Measurements from ENCODE around the gene MED13.

MED13 gene

DNA sequence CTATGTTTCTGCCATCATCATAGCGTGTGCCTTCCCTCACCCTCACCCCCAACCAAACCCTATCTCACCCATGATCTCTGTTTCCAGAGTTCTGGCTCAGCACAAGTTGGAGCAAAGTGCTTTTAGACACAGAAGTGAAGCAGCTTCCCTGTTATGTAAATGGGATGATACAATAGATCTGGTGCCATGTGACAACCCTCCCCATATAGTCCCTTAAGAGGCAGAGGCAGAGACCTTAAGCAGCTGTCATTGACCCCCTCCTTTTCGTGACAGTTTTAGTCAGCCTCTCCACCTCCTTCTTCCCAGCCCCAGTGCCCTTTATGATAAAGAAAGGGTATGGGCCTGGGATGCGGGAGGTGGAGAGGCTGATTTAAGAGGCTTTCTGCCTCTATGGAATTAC lies 40.3 kb upstream of the MED13 start:
- Histone ChIP-seq H3K14ac (ENCODE audit: low read length) (no peak overlapping the region), H2AFZ (ENCODE audit: low read length) (no peak overlapping the region), H3K18ac (ENCODE audit: low read length) (no peak overlapping the region), H3K4ac (ENCODE audit: low read length) (no peak overlapping the region), H3K36me3 (replicated peaks in 1 of 2; ENCODE audit: control insufficient read depth in 2 of 2, insufficient read depth in 2 of 2, low read length in 2 of 2) (no peaks in the 10 kb centered on the region), H3K4me2 (ENCODE audit: insufficient read depth, low read length, poor library complexity, severe bottlenecking) (no peak overlapping the region), H3K9ac (ENCODE audit: low read depth, low read length, poor library complexity) (no peak overlapping the region), H2AK5ac (ENCODE audit: low read depth, low read length) (no peak overlapping the region), H2BK120ac (ENCODE audit: low read depth, low read length) (no peak overlapping the region), H3K27me3 (ENCODE audit: control insufficient read depth in 3 of 3, insufficient read depth in 3 of 3, low read depth in 1 of 3, low read length in 3 of 3) (no peaks in the 10 kb centered on the region), H2BK5ac (ENCODE audit: low read length) (no peak overlapping the region), H3K23ac (ENCODE audit: low read depth, low read length, poor library complexity) (no peak overlapping the region), H4K91ac (ENCODE audit: low read depth, low read length, poor library complexity) (no peak overlapping the region), H3K9me3 (replicated peaks in 1 of 2; ENCODE audit: control insufficient read depth in 2 of 2, insufficient read depth in 1 of 2, low read depth in 1 of 2, low read length in 2 of 2) (no peaks in the 10 kb centered on the region), H2BK15ac (ENCODE audit: low read length) (no peak overlapping the region), H3K4me1 (ENCODE audit: control insufficient read depth in 2 of 2, insufficient read depth in 1 of 2, low read depth in 1 of 2, low read length in 2 of 2) (no peaks in the 10 kb centered on the region), H3K27ac (replicated peaks; ENCODE audit: low read length) (no peak overlapping the region), H2BK12ac (ENCODE audit: low read length) (no peak overlapping the region), H4K8ac (ENCODE audit: low read depth, low read length) (no peak overlapping the region), H3K4me3 (ENCODE audit: low read length in 2 of 2) (no peak overlapping the region), H3K79me1 (ENCODE audit: low read depth, low read length) (no peaks in the 10 kb centered on the region)
- no CpG with 5 or more reads among the region's 3 CpGs for WGBS, 2 donors (ENCODE audit: extremely low coverage in 2 of 2, insufficient read length in 2 of 2, insufficient replicate concordance in 1 of 2)
- no peak for DNase-seq (ENCODE audit: low spot score)

DNA sequence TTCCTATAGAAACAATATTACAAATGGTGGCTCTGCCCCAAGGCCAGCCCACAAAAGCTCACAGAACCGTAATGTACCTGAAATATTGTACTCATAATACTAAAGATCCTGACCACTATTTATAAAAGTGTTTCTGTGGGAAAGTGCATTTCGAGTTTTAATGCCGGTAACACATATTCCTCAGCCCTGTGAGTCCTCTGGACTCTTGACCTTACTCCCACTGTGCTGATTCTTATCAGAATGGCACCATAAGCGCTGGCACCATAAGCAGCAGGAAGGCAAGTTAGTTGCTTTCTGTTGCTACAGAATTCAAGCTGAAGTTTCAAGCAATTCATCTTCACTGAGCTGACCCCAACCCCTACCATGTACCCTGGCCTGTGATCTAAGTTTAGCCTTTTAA lies 36.4 kb upstream of the MED13 start:
- H4K91ac ChIP-seq (ENCODE audit: low read depth, low read length, poor library complexity) = no peak overlapping the region
- no CpG with 5 or more reads among the region's 4 CpGs for WGBS, 2 donors (ENCODE audit: extremely low coverage in 2 of 2, insufficient read length in 2 of 2, insufficient replicate concordance in 1 of 2)

DNA sequence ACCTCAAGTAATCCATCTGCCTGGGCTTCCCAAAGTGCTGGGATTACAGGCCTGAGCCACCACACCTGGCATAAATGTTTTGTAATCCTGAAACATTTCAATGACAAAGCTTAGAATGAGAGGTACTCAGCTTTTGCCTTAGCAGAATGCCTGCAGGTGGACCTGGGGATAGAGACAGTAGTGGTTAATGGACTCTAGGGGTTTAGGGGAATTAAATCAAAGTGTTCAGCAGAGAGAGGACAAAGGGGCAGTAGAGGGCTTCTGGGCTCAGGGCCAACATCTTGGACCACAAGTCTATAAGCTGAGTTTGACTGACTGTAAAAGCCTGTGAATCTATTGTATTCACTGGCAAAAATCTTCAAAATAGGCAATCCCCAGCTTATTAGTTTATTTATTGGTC lies 36.0 kb upstream of the MED13 start:
- no peak overlapping the region for H3K4me3 ChIP-seq (ENCODE audit: low read length in 2 of 2)
- no peaks in the 10 kb centered on the region for H3K4me1 ChIP-seq (ENCODE audit: control insufficient read depth in 2 of 2, insufficient read depth in 1 of 2, low read depth in 1 of 2, low read length in 2 of 2)
- no peaks in the 10 kb centered on the region for H3K9me3 ChIP-seq (replicated peaks in 1 of 2; ENCODE audit: control insufficient read depth in 2 of 2, insufficient read depth in 1 of 2, low read depth in 1 of 2, low read length in 2 of 2)
- no peak overlapping the region for H4K8ac ChIP-seq (ENCODE audit: low read depth, low read length)
- H4K91ac ChIP-seq (ENCODE audit: low read depth, low read length, poor library complexity) = no peak overlapping the region
- H2BK5ac ChIP-seq (ENCODE audit: low read length) = no peak overlapping the region
- H3K4me2 ChIP-seq (ENCODE audit: insufficient read depth, low read length, poor library complexity, severe bottlenecking) = no peak overlapping the region
- no peak overlapping the region for H2AFZ ChIP-seq (ENCODE audit: low read length)
- DNase-seq (ENCODE audit: low spot score) = no peak
- H3K23ac ChIP-seq (ENCODE audit: low read depth, low read length, poor library complexity) = no peak overlapping the region
- no peak overlapping the region for H3K14ac ChIP-seq (ENCODE audit: low read length)
- no peak overlapping the region for H2BK120ac ChIP-seq (ENCODE audit: low read depth, low read length)
- H3K18ac ChIP-seq (ENCODE audit: low read length) = no peak overlapping the region
- H3K79me1 ChIP-seq (ENCODE audit: low read depth, low read length) = no peaks in the 10 kb centered on the region
- H2BK15ac ChIP-seq (ENCODE audit: low read length) = no peak overlapping the region
- no peaks in the 10 kb centered on the region for H3K27me3 ChIP-seq (ENCODE audit: control insufficient read depth in 3 of 3, insufficient read depth in 3 of 3, low read depth in 1 of 3, low read length in 3 of 3)
- H2AK5ac ChIP-seq (ENCODE audit: low read depth, low read length) = no peak overlapping the region
- no peak overlapping the region for H3K4ac ChIP-seq (ENCODE audit: low read length)
- H2BK12ac ChIP-seq (ENCODE audit: low read length) = no peak overlapping the region
- no peak overlapping the region for H3K9ac ChIP-seq (ENCODE audit: low read depth, low read length, poor library complexity)
- no peak overlapping the region for H3K27ac ChIP-seq (replicated peaks; ENCODE audit: low read length)
- no peaks in the 10 kb centered on the region for H3K36me3 ChIP-seq (replicated peaks in 1 of 2; ENCODE audit: control insufficient read depth in 2 of 2, insufficient read depth in 2 of 2, low read length in 2 of 2)

More for the DNA sequence above, 36.4 kb upstream of the MED13 start:
- H2BK5ac ChIP-seq (ENCODE audit: low read length) = no peak overlapping the region
- H3K36me3 ChIP-seq (replicated peaks in 1 of 2; ENCODE audit: control insufficient read depth in 2 of 2, insufficient read depth in 2 of 2, low read length in 2 of 2) = no peaks in the 10 kb centered on the region
- no peak overlapping the region for H3K9ac ChIP-seq (ENCODE audit: low read depth, low read length, poor library complexity)
- no peak overlapping the region for H2AFZ ChIP-seq (ENCODE audit: low read length)
- H2BK15ac ChIP-seq (ENCODE audit: low read length) = no peak overlapping the region
- H3K18ac ChIP-seq (ENCODE audit: low read length) = no peak overlapping the region
- no peak overlapping the region for H2AK5ac ChIP-seq (ENCODE audit: low read depth, low read length)
- no peaks in the 10 kb centered on the region for H3K4me1 ChIP-seq (ENCODE audit: control insufficient read depth in 2 of 2, insufficient read depth in 1 of 2, low read depth in 1 of 2, low read length in 2 of 2)
- H2BK12ac ChIP-seq (ENCODE audit: low read length) = no peak overlapping the region
- H3K4me2 ChIP-seq (ENCODE audit: insufficient read depth, low read length, poor library complexity, severe bottlenecking) = no peak overlapping the region
- no peak overlapping the region for H3K4ac ChIP-seq (ENCODE audit: low read length)
- no peak overlapping the region for H3K4me3 ChIP-seq (ENCODE audit: low read length in 2 of 2)
- H3K79me1 ChIP-seq (ENCODE audit: low read depth, low read length) = no peaks in the 10 kb centered on the region
- no peak overlapping the region for H2BK120ac ChIP-seq (ENCODE audit: low read depth, low read length)
- H3K27me3 ChIP-seq (ENCODE audit: control insufficient read depth in 3 of 3, insufficient read depth in 3 of 3, low read depth in 1 of 3, low read length in 3 of 3) = no peaks in the 10 kb centered on the region
- H3K23ac ChIP-seq (ENCODE audit: low read depth, low read length, poor library complexity) = no peak overlapping the region
- H3K14ac ChIP-seq (ENCODE audit: low read length) = no peak overlapping the region
- DNase-seq (ENCODE audit: low spot score) = no peak
- no peak overlapping the region for H3K27ac ChIP-seq (replicated peaks; ENCODE audit: low read length)
- no peaks in the 10 kb centered on the region for H3K9me3 ChIP-seq (replicated peaks in 1 of 2; ENCODE audit: control insufficient read depth in 2 of 2, insufficient read depth in 1 of 2, low read depth in 1 of 2, low read length in 2 of 2)
- H4K8ac ChIP-seq (ENCODE audit: low read depth, low read length) = no peak overlapping the region

GRCh38 chr17:62100055-62100454 lies 35.0 kb upstream of the MED13 start:
- Histone ChIP-seq H3K4ac (ENCODE audit: low read length) (no peak overlapping the region), H3K4me3 (ENCODE audit: low read length in 2 of 2) (no peak overlapping the region), H4K91ac (ENCODE audit: low read depth, low read length, poor library complexity) (no peak overlapping the region), H3K18ac (ENCODE audit: low read length) (no peak overlapping the region), H2BK15ac (ENCODE audit: low read length) (no peak overlapping the region), H3K4me1 (ENCODE audit: control insufficient read depth in 2 of 2, insufficient read depth in 1 of 2, low read depth in 1 of 2, low read length in 2 of 2) (no peaks in the 10 kb centered on the region), H3K27me3 (ENCODE audit: control insufficient read depth in 3 of 3, insufficient read depth in 3 of 3, low read depth in 1 of 3, low read length in 3 of 3) (no peaks in the 10 kb centered on the region), H2AFZ (ENCODE audit: low read length) (no peak overlapping the region), H3K36me3 (replicated peaks in 1 of 2; ENCODE audit: control insufficient read depth in 2 of 2, insufficient read depth in 2 of 2, low read length in 2 of 2) (no peaks in the 10 kb centered on the region), H3K4me2 (ENCODE audit: insufficient read depth, low read length, poor library complexity, severe bottlenecking) (no peak overlapping the region), H3K14ac (ENCODE audit: low read length) (no peak overlapping the region), H3K27ac (replicated peaks; ENCODE audit: low read length) (no peak overlapping the region), H3K9me3 (replicated peaks in 1 of 2; ENCODE audit: control insufficient read depth in 2 of 2, insufficient read depth in 1 of 2, low read depth in 1 of 2, low read length in 2 of 2) (no peaks in the 10 kb centered on the region), H3K23ac (ENCODE audit: low read depth, low read length, poor library complexity) (no peak overlapping the region), H2AK5ac (ENCODE audit: low read depth, low read length) (no peak overlapping the region), H3K9ac (ENCODE audit: low read depth, low read length, poor library complexity) (no peak overlapping the region), H2BK5ac (ENCODE audit: low read length) (no peak overlapping the region), H4K8ac (ENCODE audit: low read depth, low read length) (no peak overlapping the region), H2BK12ac (ENCODE audit: low read length) (no peak overlapping the region), H2BK120ac (ENCODE audit: low read depth, low read length) (no peak overlapping the region), H3K79me1 (ENCODE audit: low read depth, low read length) (no peaks in the 10 kb centered on the region)
- no peak for DNase-seq (ENCODE audit: low spot score)
- no CpG with 5 or more reads among the region's 1 CpG for WGBS, 2 donors (ENCODE audit: extremely low coverage in 2 of 2, insufficient read length in 2 of 2, insufficient replicate concordance in 1 of 2)
